Thyroid gland (tissue), 4 donors: Measurements from ENCODE around the gene CTBP1.

Experiments
- CTCF ChIP-seq, 6 experiments: fragments of 200-600 bp in 3 of 6; fragments of 450-650 bp in 3 of 6; sonication (generic) in 3 of 6; IDR thresholded peaks; one replicate each; pipeline ENCODE4 v1.5.1; 2016 to 2019; ENCODE audit warnings: antibody characterized with exemption in 6 of 6, mild to moderate bottlenecking in 2 of 6, inconsistent platforms in 1 of 6, moderate library complexity in 1 of 6
- POLR2A ChIP-seq, 2 donors: fragments of 450-650 bp; IDR thresholded peaks; one replicate each; pipeline ENCODE4 v1.6.1; 2017; ENCODE audit warnings: antibody characterized with exemption in 2 of 2, mild to moderate bottlenecking in 2 of 2, moderate library complexity in 1 of 2

- no peak for TF ChIP-seq CTCF (IDR thresholded peaks at IDR 0.05)
- no peak for TF ChIP-seq POLR2A (IDR thresholded peaks at IDR 0.05)
Observed at GRCh38 chr4:1271686-1272085, 22.8 kb upstream of the CTBP1 start.
